CD4-positive, alpha-beta T cell treated with Interleukin-15 for 4 hours (primary cell): ENCODE data around the gene GHDC.
A peak's percentile ranks its signal among the peaks of the same experiment; 100 is the strongest.
"Not testable (repeated sequence)": the region's sequence is repeated elsewhere in the genome, so short reads cannot be mapped to it uniquely, and the experiment has no call there.

Experiments
- DNase-seq: peaks from one replicate; pipeline ENCODE4 v3.0.0-alpha.2; 2020; ENCODE audit warnings: low spot score

GHDC gene

GRCh38 chr17:42193969-42194899 lies at the start of gene GHDC:
TSS of gene GHDC (minus strand) at chr17:42194494. CDS start at chr17:42193581, 913 bp downstream.
- DNase-seq: peak; percentile 82

GRCh38 chr17:42243493-42243982 lies 49.2 kb upstream of the GHDC start:
- DNase-seq: no peak

- no peak for DNase-seq
Measured at GRCh38 chr17:42241871-42242270, 47.6 kb upstream of the GHDC start.

- not testable (repeated sequence) for DNase-seq
Measured at GRCh38 chr17:42240863-42241262, 46.6 kb upstream of the GHDC start.

GRCh38 chr17:42240201-42240600 lies 45.9 kb upstream of the GHDC start:
- no peak for DNase-seq

- DNase-seq: not testable (repeated sequence)
Measured at GRCh38 chr17:42239576-42239975, 45.3 kb upstream of the GHDC start.

GRCh38 chr17:42236760-42237159 lies 42.5 kb upstream of the GHDC start:
- no peak for DNase-seq

GRCh38 chr17:42233994-42234393 lies 39.7 kb upstream of the GHDC start:
- no peak for DNase-seq

- DNase-seq: no peak
Measured at GRCh38 chr17:42233156-42233555, 38.9 kb upstream of the GHDC start.

- no peak for DNase-seq
Measured at GRCh38 chr17:42230225-42230624, 35.9 kb upstream of the GHDC start.

GRCh38 chr17:42227849-42228700 lies 33.8 kb upstream of the GHDC start:
- no peak for DNase-seq

GRCh38 chr17:42225646-42226045 lies 31.4 kb upstream of the GHDC start:
- DNase-seq: no peak

- DNase-seq: no peak
Measured at GRCh38 chr17:42224651-42225050, 30.4 kb upstream of the GHDC start.

- DNase-seq: peak; percentile 57
Measured at GRCh38 chr17:42221886-42222745, 27.8 kb upstream of the GHDC start.

GRCh38 chr17:42219280-42219679 lies 25.0 kb upstream of the GHDC start:
- DNase-seq: not testable (repeated sequence)

GRCh38 chr17:42214156-42214555 lies 19.9 kb upstream of the GHDC start:
- DNase-seq: no peak

- no peak for DNase-seq
Measured at GRCh38 chr17:42212382-42212781, 18.1 kb upstream of the GHDC start.

- not testable (repeated sequence) for DNase-seq
Measured at GRCh38 chr17:42211921-42212341, 17.6 kb upstream of the GHDC start.

GRCh38 chr17:42210046-42210445 lies 15.8 kb upstream of the GHDC start:
- no peak for DNase-seq

GRCh38 chr17:42206153-42206612 lies 11.9 kb upstream of the GHDC start:
- DNase-seq: not testable (repeated sequence)

GRCh38 chr17:42203354-42203753 lies 9.1 kb upstream of the GHDC start:
- DNase-seq: no peak
